A549 (cell line): Measurements from ENCODE around the gene TRMT11. TPM values are rescaled to one million over a fixed set of nuclear protein-coding genes. Genes with fewer than 3 reads are reported as not detected.

ENCODE experiments used
- ATAC-seq, 2 experiments: fragments of 200-7000 bp in 1 of 2; fragments of >200 bp in 1 of 2; cut with Nextera tagmentation in 1 of 2; cut with Tn5 transposase in 1 of 2; 3 replicates each; pipeline versions ENCODE4 v1.8.0 to v1.9.1; 2018 to 2020; ENCODE audit warnings: mild to moderate bottlenecking in 1 of 2, moderate library complexity in 1 of 2
- CTCF ChIA-PET: fragments of 300-600 bp; sonication (Branson Sonifier 250); formaldehyde crosslinking; extraction: SDS; loops from one replicate; lab custom pipeline; 2021; ENCODE audit warnings: antibody characterized with exemption, inconsistent platforms; lab: Yijun Ruan, JAX
- POLR2A ChIA-PET: fragments of 350-600 bp; formaldehyde crosslinking; extraction: SDS; loops from one replicate; lab custom pipeline; 2021; ENCODE audit warnings: antibody characterized with exemption, inconsistent platforms; lab: Yijun Ruan, JAX
- DNase-seq, 2 experiments: peaks; one replicate each; pipeline versions ENCODE4 v3.0.0 to v3.0.0-alpha.2; 2011 to 2016; ENCODE audit warnings: low read depth in 1 of 2, low spot score in 1 of 2
- FAIRE-seq: peaks from 2 replicates; lab custom pipeline; 2011; peaks lifted over from hg19 to GRCh38; lab: Jason Lieb, UNC
- H3K27ac ChIP-seq, 2 experiments: fragments of >200 bp; sonication (Bioruptor Twin); formaldehyde crosslinking; 3 replicates each; pipeline ENCODE4 v1.5.1; 2016 to 2017
- H3K4me1 ChIP-seq: fragments of >200 bp; sonication (Bioruptor Twin); formaldehyde crosslinking; 3 replicates; pipeline ENCODE4 v1.6.1; 2016
- H3K4me2 ChIP-seq: fragments of >200 bp; sonication (Bioruptor Twin); formaldehyde crosslinking; 3 replicates; pipeline ENCODE4 v1.6.1; 2016
- H3K4me3 ChIP-seq: fragments of >200 bp; sonication (Bioruptor Twin); formaldehyde crosslinking; 3 replicates; pipeline ENCODE4 v1.5.1; 2016
- H3K9me3 ChIP-seq: fragments of >200 bp; sonication (Bioruptor Twin); formaldehyde crosslinking; 3 replicates; pipeline ENCODE4 v1.6.1; 2016
- BHLHE40 ChIP-seq: IDR thresholded peaks from 2 replicates; pipeline ENCODE4 v1.6.1; 2012; ENCODE audit warnings: low read depth, low read length, inconsistent platforms
- CBX8 ChIP-seq: fragments of 200-600 bp; sonication (generic); IDR thresholded peaks from 2 replicates; pipeline ENCODE4 v1.6.1; 2016
- CEBPB ChIP-seq, 2 experiments: fragments of >200 bp in 1 of 2; sonication (Bioruptor Twin) in 1 of 2; formaldehyde crosslinking in 1 of 2; IDR thresholded peaks; 2 replicates each; pipeline ENCODE4 v1.6.1; 2012 to 2016
- CHD2 ChIP-seq: fragments of 150-350 bp; IDR thresholded peaks from 2 replicates; pipeline ENCODE4 v1.6.1; 2014; ENCODE audit warnings: low read length; ENCODE audit not compliant: partially characterized antibody
- EHF ChIP-seq: fragments of 250-450 bp; sonication (Bioruptor Pico); IDR thresholded peaks from 2 replicates; pipeline ENCODE4 v1.5.0; 2020; ENCODE audit warnings: mild to moderate bottlenecking
- EHMT2 ChIP-seq: fragments of 200-600 bp; sonication (generic); IDR thresholded peaks from 2 replicates; pipeline ENCODE4 v1.6.1; 2016; ENCODE audit warnings: antibody characterized with exemption, low read depth, mild to moderate bottlenecking, moderate library complexity
- FOSL2 ChIP-seq, 2 experiments: fragments of 450-650 bp in 1 of 2; fragments of >200 bp in 1 of 2; sonication (Bioruptor Twin) in 1 of 2; formaldehyde crosslinking; IDR thresholded peaks; 2 replicates each; pipeline versions ENCODE4 v1.5.0 to v1.6.1; 2016 to 2020; ENCODE audit warnings: mild to moderate bottlenecking in 1 of 2, moderate library complexity in 1 of 2
- HOXB13 ChIP-seq: fragments of 250-450 bp; sonication (Bioruptor Pico); IDR thresholded peaks from 2 replicates; pipeline ENCODE4 v1.5.0; 2020; ENCODE audit warnings: low read depth, mild to moderate bottlenecking, moderate library complexity
- JUNB ChIP-seq: fragments of >200 bp; sonication (Bioruptor Twin); formaldehyde crosslinking; IDR thresholded peaks from 2 replicates; pipeline ENCODE4 v1.6.1; 2016
- KDM5A ChIP-seq: fragments of 200-600 bp; sonication (generic); IDR thresholded peaks from 2 replicates; pipeline ENCODE4 v1.6.1; 2016; ENCODE audit warnings: antibody characterized with exemption, mild to moderate bottlenecking
- MAFK ChIP-seq: fragments of 450-650 bp; IDR thresholded peaks from 2 replicates; pipeline ENCODE4 v1.6.1; 2014; ENCODE audit not compliant: partially characterized antibody
- MYC ChIP-seq: IDR thresholded peaks from 2 replicates; pipeline ENCODE4 v1.6.1; 2012; ENCODE audit warnings: mild to moderate bottlenecking, inconsistent platforms, low read length, improper control_type of control experiment, borderline replicate concordance
- NFE2L2 ChIP-seq: fragments of 150-350 bp; conservative IDR thresholded peaks from 2 replicates; pipeline ENCODE4 v1.6.1; 2014; ENCODE audit warnings: low read length
- NPAS2 ChIP-seq: fragments of 250-450 bp; sonication (Bioruptor Pico); IDR thresholded peaks from 2 replicates; pipeline ENCODE4 v1.8.0; 2022; ENCODE audit warnings: mild to moderate bottlenecking, moderate library complexity, borderline replicate concordance
- NR3C1 ChIP-seq: fragments of >200 bp; sonication (Bioruptor Twin); formaldehyde crosslinking; IDR thresholded peaks from 3 replicates; pipeline ENCODE4 v1.6.1; 2017
- POLR2AphosphoS2 ChIP-seq: conservative IDR thresholded peaks from 2 replicates; pipeline ENCODE4 v1.6.1; 2012; ENCODE audit warnings: low read length, improper control_type of control experiment, inconsistent platforms
- RARB ChIP-seq: fragments of 250-450 bp; sonication (Bioruptor Pico); IDR thresholded peaks from 2 replicates; pipeline ENCODE4 v1.8.0; 2021; ENCODE audit warnings: mild to moderate bottlenecking, moderate library complexity
- RFX5 ChIP-seq: fragments of 450-650 bp; IDR thresholded peaks from 2 replicates; pipeline ENCODE4 v1.7.1; 2014; ENCODE audit warnings: antibody characterized with exemption, mild to moderate bottlenecking, moderate library complexity
- RNF2 ChIP-seq: fragments of 200-600 bp; sonication (generic); IDR thresholded peaks from 2 replicates; pipeline ENCODE4 v1.6.1; 2016; ENCODE audit warnings: low read depth, mild to moderate bottlenecking, antibody characterized with exemption, moderate library complexity, borderline replicate concordance
- SMC3 ChIP-seq: fragments of >200 bp; sonication (Bioruptor Twin); formaldehyde crosslinking; IDR thresholded peaks from 3 replicates; pipeline ENCODE4 v1.6.1; 2018; ENCODE audit warnings: inconsistent platforms
- SREBF2 ChIP-seq: fragments of 450-650 bp; IDR thresholded peaks from 2 replicates; pipeline ENCODE4 v1.6.1; 2014; ENCODE audit warnings: mild to moderate bottlenecking, moderate library complexity
- ZFP36 ChIP-seq: fragments of 450-650 bp; IDR thresholded peaks from 2 replicates; pipeline ENCODE4 v1.6.1; 2014; ENCODE audit warnings: borderline replicate concordance; ENCODE audit not compliant: partially characterized antibody
- ZSCAN20 ChIP-seq: fragments of 250-450 bp; sonication (Bioruptor Pico); IDR thresholded peaks from 2 replicates; pipeline ENCODE4 v1.8.0; 2022; ENCODE audit warnings: mild to moderate bottlenecking, moderate library complexity
- WGBS: methylation state at CpG from one replicate; pipeline ENCODE4 v1.1.6; 2017; ENCODE audit errors: missing lambda C conversion rate; 5-methylcytosine and 5-hydroxymethylcytosine counted together
- polyA plus RNA-seq, 4 experiments: library from polyadenylated mRNA; depleted of rRNA in 3 of 4; stranded (reverse); fragments of >200 nt; fragmentation: RNase III in 1 of 4; extraction: RNeasy Plus Mini Kit Qiagen cat#74134 plus additional on column Dnase treatment in 1 of 4; gene quantifications; 2 replicates in 3 of 4; 3 replicates in 1 of 4; pipeline ENCODE4 v1.2.3, GENCODE V29; 2011 to 2017
- TF ChIP-seq, protein P1 (sequence below): fragments of 150-350 bp; IDR thresholded peaks from 2 replicates; pipeline ENCODE4 v1.6.1; 2014; ENCODE audit warnings: low read depth, mild to moderate bottlenecking, low read length
- TF ChIP-seq, protein P2 (sequence below): IDR thresholded peaks from 2 replicates; pipeline ENCODE4 v1.6.1; 2012
- TF ChIP-seq, protein P3 (sequence below): IDR thresholded peaks from 2 replicates; pipeline ENCODE4 v1.6.1; 2012
- TF ChIP-seq, protein P4 (sequence below): fragments of 250-450 bp; sonication (Bioruptor Pico); IDR thresholded peaks from 2 replicates; pipeline ENCODE4 v1.5.0; 2020; ENCODE audit warnings: low read depth, mild to moderate bottlenecking, moderate library complexity
- TF ChIP-seq, protein P5 (sequence below): fragments of >200 bp; sonication (Bioruptor Twin); formaldehyde crosslinking; IDR thresholded peaks from 3 replicates; pipeline ENCODE4 v1.5.1; 2016

The TRMT11 gene
- polyA plus RNA-seq, 2 of the 4 experiments (the other 2 are of a cell fraction) = 17.4 to 44.1 TPM

DNA sequence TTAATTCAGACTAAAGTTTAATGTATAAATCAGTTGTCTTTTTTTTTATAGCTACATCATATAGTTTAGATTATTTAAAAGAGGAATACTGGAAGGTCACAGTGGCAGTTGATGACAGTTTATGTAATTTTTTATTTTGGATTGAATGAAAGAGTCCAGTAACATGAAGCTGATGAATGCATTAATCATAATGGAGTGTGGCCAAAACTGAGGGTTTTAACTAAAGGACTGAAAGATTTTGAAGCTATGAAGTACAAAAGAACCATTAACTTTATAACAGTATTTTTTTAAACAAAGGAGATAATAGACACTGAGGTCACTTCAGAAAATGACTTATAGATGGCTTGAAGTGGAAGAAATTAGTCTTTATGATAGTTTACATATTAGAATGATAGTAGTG, 41.3 kb downstream of the TRMT11 start:
- Histone ChIP-seq H3K9me3 (no peaks in the 10 kb centered on the region), H3K27ac (no peak overlapping the region), H3K4me3 (no peak overlapping the region), H3K4me1 (peaks cover 17% of the 10 kb centered on the region; the same call in 2 of the 3 replicates), H3K4me2 (no peak overlapping the region)
- no peak for ATAC-seq
- TF ChIP-seq, protein P1, sequence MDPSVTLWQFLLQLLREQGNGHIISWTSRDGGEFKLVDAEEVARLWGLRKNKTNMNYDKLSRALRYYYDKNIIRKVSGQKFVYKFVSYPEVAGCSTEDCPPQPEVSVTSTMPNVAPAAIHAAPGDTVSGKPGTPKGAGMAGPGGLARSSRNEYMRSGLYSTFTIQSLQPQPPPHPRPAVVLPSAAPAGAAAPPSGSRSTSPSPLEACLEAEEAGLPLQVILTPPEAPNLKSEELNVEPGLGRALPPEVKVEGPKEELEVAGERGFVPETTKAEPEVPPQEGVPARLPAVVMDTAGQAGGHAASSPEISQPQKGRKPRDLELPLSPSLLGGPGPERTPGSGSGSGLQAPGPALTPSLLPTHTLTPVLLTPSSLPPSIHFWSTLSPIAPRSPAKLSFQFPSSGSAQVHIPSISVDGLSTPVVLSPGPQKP = no peak
- TF ChIP-seq EHF (CRISPR knock-in tag) (no peak), CBX8 (no peak), CHD2 (no peak), NR3C1 (no peak), MYC (no peak), RARB (CRISPR knock-in tag) (no peak), FOSL2 (IDR thresholded peaks at IDR 0.05) (no peak), FOSL2 (CRISPR knock-in tag; IDR thresholded peaks at IDR 0.05) (no peak), HOXB13 (CRISPR knock-in tag) (no peak), POLR2AphosphoS2 (no peak), SREBF2 (no peak), BHLHE40 (no peak)
- TF ChIP-seq, protein P2, sequence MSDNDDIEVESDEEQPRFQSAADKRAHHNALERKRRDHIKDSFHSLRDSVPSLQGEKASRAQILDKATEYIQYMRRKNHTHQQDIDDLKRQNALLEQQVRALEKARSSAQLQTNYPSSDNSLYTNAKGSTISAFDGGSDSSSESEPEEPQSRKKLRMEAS = no peak
- TF ChIP-seq, protein P3, sequence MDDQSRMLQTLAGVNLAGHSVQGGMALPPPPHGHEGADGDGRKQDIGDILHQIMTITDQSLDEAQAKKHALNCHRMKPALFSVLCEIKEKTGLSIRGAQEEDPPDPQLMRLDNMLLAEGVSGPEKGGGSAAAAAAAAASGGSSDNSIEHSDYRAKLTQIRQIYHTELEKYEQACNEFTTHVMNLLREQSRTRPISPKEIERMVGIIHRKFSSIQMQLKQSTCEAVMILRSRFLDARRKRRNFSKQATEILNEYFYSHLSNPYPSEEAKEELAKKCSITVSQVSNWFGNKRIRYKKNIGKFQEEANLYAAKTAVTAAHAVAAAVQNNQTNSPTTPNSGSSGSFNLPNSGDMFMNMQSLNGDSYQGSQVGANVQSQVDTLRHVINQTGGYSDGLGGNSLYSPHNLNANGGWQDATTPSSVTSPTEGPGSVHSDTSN = no peak
- POLR2A ChIA-PET = no interaction called here
- CTCF ChIA-PET = no interaction called here
- FAIRE-seq = no peak
- no peak for DNase-seq

DNA sequence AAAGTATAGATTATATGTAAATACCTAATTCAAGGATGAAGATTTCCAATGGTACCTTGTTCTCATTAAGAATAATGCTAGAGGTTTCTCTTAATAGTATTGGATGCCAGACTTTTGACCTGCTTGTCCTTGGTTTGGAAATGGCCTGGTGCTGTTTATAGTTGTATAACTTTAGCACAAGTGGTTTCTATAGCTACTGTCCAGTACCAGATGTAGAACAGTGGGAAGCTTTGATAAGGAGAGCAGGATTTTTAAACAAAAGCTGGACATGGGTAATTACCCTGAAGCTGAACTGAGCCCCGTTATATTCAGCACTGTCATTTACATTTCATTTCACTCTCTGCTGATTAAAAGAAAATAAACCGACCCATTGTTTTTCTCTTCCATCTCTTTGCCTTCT, 43.7 kb downstream of the TRMT11 start:
- Histone ChIP-seq H3K9me3 (no peaks in the 10 kb centered on the region), H3K27ac (no peak overlapping the region)
- DNase-seq = no peak
- ATAC-seq = no peak
- TF ChIP-seq, protein P4, sequence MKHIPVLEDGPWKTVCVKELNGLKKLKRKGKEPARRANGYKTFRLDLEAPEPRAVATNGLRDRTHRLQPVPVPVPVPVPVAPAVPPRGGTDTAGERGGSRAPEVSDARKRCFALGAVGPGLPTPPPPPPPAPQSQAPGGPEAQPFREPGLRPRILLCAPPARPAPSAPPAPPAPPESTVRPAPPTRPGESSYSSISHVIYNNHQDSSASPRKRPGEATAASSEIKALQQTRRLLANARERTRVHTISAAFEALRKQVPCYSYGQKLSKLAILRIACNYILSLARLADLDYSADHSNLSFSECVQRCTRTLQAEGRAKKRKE (CRISPR knock-in tag) = no peak
- no peak for TF ChIP-seq RNF2
- TF ChIP-seq, protein P5, sequence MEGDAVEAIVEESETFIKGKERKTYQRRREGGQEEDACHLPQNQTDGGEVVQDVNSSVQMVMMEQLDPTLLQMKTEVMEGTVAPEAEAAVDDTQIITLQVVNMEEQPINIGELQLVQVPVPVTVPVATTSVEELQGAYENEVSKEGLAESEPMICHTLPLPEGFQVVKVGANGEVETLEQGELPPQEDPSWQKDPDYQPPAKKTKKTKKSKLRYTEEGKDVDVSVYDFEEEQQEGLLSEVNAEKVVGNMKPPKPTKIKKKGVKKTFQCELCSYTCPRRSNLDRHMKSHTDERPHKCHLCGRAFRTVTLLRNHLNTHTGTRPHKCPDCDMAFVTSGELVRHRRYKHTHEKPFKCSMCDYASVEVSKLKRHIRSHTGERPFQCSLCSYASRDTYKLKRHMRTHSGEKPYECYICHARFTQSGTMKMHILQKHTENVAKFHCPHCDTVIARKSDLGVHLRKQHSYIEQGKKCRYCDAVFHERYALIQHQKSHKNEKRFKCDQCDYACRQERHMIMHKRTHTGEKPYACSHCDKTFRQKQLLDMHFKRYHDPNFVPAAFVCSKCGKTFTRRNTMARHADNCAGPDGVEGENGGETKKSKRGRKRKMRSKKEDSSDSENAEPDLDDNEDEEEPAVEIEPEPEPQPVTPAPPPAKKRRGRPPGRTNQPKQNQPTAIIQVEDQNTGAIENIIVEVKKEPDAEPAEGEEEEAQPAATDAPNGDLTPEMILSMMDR = no peak
- no peak for TF ChIP-seq MAFK
- no peak for TF ChIP-seq RFX5
- no peak for TF ChIP-seq SMC3
- TF ChIP-seq RARB (CRISPR knock-in tag) = no peak
- no peak for TF ChIP-seq SREBF2
- no peak for TF ChIP-seq BHLHE40
- no peak for TF ChIP-seq NPAS2 (CRISPR knock-in tag)
- no peak for TF ChIP-seq KDM5A
- no peak for TF ChIP-seq CEBPB (IDR thresholded peaks at IDR 0.05)
- TF ChIP-seq NR3C1 = no peak
- no peak for TF ChIP-seq ZSCAN20 (CRISPR knock-in tag)
- TF ChIP-seq JUNB = no peak
- no peak for TF ChIP-seq NFE2L2
- TF ChIP-seq, protein P1 = no peak
- TF ChIP-seq ZFP36 = no peak
- TF ChIP-seq EHMT2 = no peak
- TF ChIP-seq, all 56 proteins: peak for 0
- Histone ChIP-seq H3K4me3 (no peak overlapping the region), H3K4me2 (no peak overlapping the region), H3K4me1 (peaks cover 20% of the 10 kb centered on the region)
- POLR2A ChIA-PET = no interaction called here
- no peak for FAIRE-seq
- CTCF ChIA-PET = no interaction called here
- 88% methylated on average over 2 of the region's 2 CpGs for WGBS
